Upper lobe of left lung (tissue), 4 donors: ENCODE data around the gene IPO11.

Experiments
- CTCF ChIP-seq, 6 experiments: fragments of 450-650 bp in 4 of 6; fragments of 200-600 bp in 2 of 6; sonication (generic) in 2 of 6; IDR thresholded peaks; one replicate each; pipeline ENCODE4 v1.5.1; 2016 to 2019; ENCODE audit warnings: antibody characterized with exemption in 6 of 6
- EP300 ChIP-seq, 4 donors: sonication (generic); formaldehyde crosslinking; IDR thresholded peaks; one replicate each; pipeline ENCODE4 v1.5.1; 2017; ENCODE audit warnings: antibody characterized with exemption in 4 of 4, control low read depth in 2 of 4
- POLR2A ChIP-seq, 4 donors: fragments of 450-650 bp; IDR thresholded peaks; one replicate each; pipeline ENCODE4 v1.5.1; 2016 to 2017; ENCODE audit warnings: antibody characterized with exemption in 4 of 4, mild to moderate bottlenecking in 2 of 4
- POLR2AphosphoS5 ChIP-seq, 2 donors: sonication (generic); formaldehyde crosslinking; IDR thresholded peaks; one replicate each; pipeline ENCODE4 v1.5.1; 2017; ENCODE audit warnings: antibody characterized with exemption in 2 of 2

DNA sequence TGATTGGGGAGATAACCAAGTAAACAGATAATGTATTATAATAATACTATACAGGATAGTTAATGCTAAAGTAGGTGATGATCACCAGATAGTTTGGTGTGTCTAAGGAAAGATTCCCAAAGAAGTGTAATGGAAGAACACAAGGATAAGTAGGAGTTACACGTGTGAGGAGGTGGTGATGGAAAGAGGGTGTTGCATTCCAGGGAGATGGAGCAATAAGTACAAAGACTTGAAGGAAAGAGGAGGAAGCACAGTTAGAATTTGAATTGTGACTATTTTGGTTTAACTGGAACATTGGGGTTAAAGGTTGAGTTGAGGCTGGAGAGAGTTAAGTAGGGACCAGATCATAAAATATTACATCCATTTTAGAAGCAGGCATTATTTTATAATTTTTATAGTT, 76.9 kb downstream of the IPO11 start:
- TF ChIP-seq CTCF (IDR thresholded peaks at IDR 0.05) (no peak), POLR2AphosphoS5 (IDR thresholded peaks at IDR 0.05) (no peak), POLR2A (IDR thresholded peaks at IDR 0.05) (no peak), EP300 (IDR thresholded peaks at IDR 0.05) (no peak)
